Bronchial epithelial cell (primary cell): ENCODE measurements around the gene FOXO6. TPM values are rescaled to one million over a fixed set of nuclear protein-coding genes. Genes with fewer than 3 reads are reported as not detected.

ENCODE experiments used
- DNase-seq: peaks from one replicate; pipeline ENCODE4 v3.0.0-alpha.2; 2010; ENCODE audit warnings: low read depth
- FAIRE-seq: peaks from 2 replicates; lab custom pipeline; 2011; peaks lifted over from hg19 to GRCh38; lab: Jason Lieb, UNC
- H3K27me3 ChIP-seq: 2 replicates; pipeline ENCODE4 v1.5.1; 2011; ENCODE audit warnings: low read length; ENCODE audit not compliant: control insufficient read depth, insufficient read depth
- H3K36me3 ChIP-seq: 2 replicates; pipeline ENCODE4 v1.5.1; 2011; ENCODE audit warnings: low read length; ENCODE audit not compliant: control insufficient read depth, insufficient read depth
- H3K4me3 ChIP-seq: 2 replicates; pipeline ENCODE4 v1.5.1; 2011; ENCODE audit warnings: mild to moderate bottlenecking, low read depth, low read length, control low read depth
- CTCF ChIP-seq: IDR thresholded peaks from 2 replicates; pipeline ENCODE4 v1.5.1; 2011; ENCODE audit warnings: mild to moderate bottlenecking, moderate library complexity, low read length, control low read depth, inconsistent platforms; ENCODE audit not compliant: insufficient read depth, severe bottlenecking
- total RNA-seq: library from RNA; depleted of rRNA; stranded (reverse); fragments of >200 nt; gene quantifications from 2 replicates; pipeline ENCODE4 v1.2.1, GENCODE V29; 2014

Gene FOXO6
- total RNA-seq, 1 donor from 2014 or later = not detected

GRCh38 chr1:41417335-41417682, 56.1 kb downstream of the FOXO6 start:
- no peak for TF ChIP-seq CTCF
- H3K36me3 ChIP-seq = no peaks in the 10 kb centered on the region
- H3K4me3 ChIP-seq = no peak overlapping the region
- no peaks in the 10 kb centered on the region for H3K27me3 ChIP-seq
- DNase-seq (no peak), FAIRE-seq (no peak)

- DNase-seq = no peak
- no peaks in the 10 kb centered on the region for H3K27me3 ChIP-seq
- no peaks in the 10 kb centered on the region for H3K36me3 ChIP-seq
- no peak overlapping the region for H3K4me3 ChIP-seq
- FAIRE-seq = peak; percentile 52
- TF ChIP-seq CTCF = no peak
These were observed 56.5 kb downstream of the FOXO6 start for GRCh38 chr1:41417746-41418145.

GRCh38 chr1:41418857-41419583, 57.8 kb downstream of the FOXO6 start:
- peak; percentile 97 for FAIRE-seq
- no peak overlapping the region for H3K4me3 ChIP-seq

GRCh38 chr1:41419584-41420295, 58.5 kb downstream of the FOXO6 start:
- no peaks in the 10 kb centered on the region for H3K27me3 ChIP-seq
- peak; percentile 70 for FAIRE-seq
- H3K36me3 ChIP-seq = no peaks in the 10 kb centered on the region
- TF ChIP-seq CTCF = no peak
- H3K4me3 ChIP-seq = no peak overlapping the region
- DNase-seq = peak; percentile 29

More at GRCh38 chr1:41418857-41419583, 57.8 kb downstream of the FOXO6 start:
- H3K36me3 ChIP-seq = no peaks in the 10 kb centered on the region
- DNase-seq = peak; percentile 92
- H3K27me3 ChIP-seq = no peaks in the 10 kb centered on the region
- TF ChIP-seq CTCF = peak; percentile 11

GRCh38 chr1:41420351-41420750, 59.1 kb downstream of the FOXO6 start:
- Histone ChIP-seq H3K27me3 (no peaks in the 10 kb centered on the region), H3K36me3 (no peaks in the 10 kb centered on the region), H3K4me3 (no peak overlapping the region)
- DNase-seq = no peak
- peak; percentile 36 for FAIRE-seq
- no peak for TF ChIP-seq CTCF
